D341Med (cell line): ENCODE data around the gene TDRD5.

Experiments
- DNase-seq: peaks from one replicate; pipeline ENCODE4 v3.0.0; 2012; ENCODE audit warnings: low spot score

The TDRD5 gene

GRCh38 chr1:179591592-179592580 lies at the start of gene TDRD5:
TDRD5 (plus strand) TSS chr1:179591832; CDS start chr1:179592616, 784 bp downstream.
- peak; percentile 77 for DNase-seq

GRCh38 chr1:179545321-179545720 lies 46.3 kb upstream of the TDRD5 start:
- DNase-seq, result no peak

GRCh38 chr1:179547021-179547535 lies 44.6 kb upstream of the TDRD5 start:
- DNase-seq, result no peak

GRCh38 chr1:179548666-179549367 lies 42.8 kb upstream of the TDRD5 start:
- DNase-seq, result no peak

GRCh38 chr1:179549368-179549700 lies 42.3 kb upstream of the TDRD5 start:
- DNase-seq, result no peak

- no peak for DNase-seq
These were observed 40.6 kb upstream of the TDRD5 start for GRCh38 chr1:179550746-179551682.

- no peak for DNase-seq
These were observed 37.2 kb upstream of the TDRD5 start for GRCh38 chr1:179554427-179554826.

- DNase-seq, result no peak
These were observed 33.6 kb upstream of the TDRD5 start for GRCh38 chr1:179558078-179558477.

GRCh38 chr1:179575497-179576314 lies 15.9 kb upstream of the TDRD5 start, which contains the start of gene NPHS2:
NPHS2 (minus strand) TSS chr1:179575948; CDS start chr1:179575864, 84 bp downstream.
- DNase-seq, result peak; percentile 60

- DNase-seq, result no peak
These were observed 15.1 kb upstream of the TDRD5 start for GRCh38 chr1:179576509-179576908.

GRCh38 chr1:179583771-179584320 lies 7.8 kb upstream of the TDRD5 start:
- no peak for DNase-seq

GRCh38 chr1:179586107-179586823 lies 5.4 kb upstream of the TDRD5 start:
- no peak for DNase-seq

GRCh38 chr1:179587336-179587735 lies 4.3 kb upstream of the TDRD5 start:
- DNase-seq, result no peak

- no peak for DNase-seq
These were observed 3.1 kb upstream of the TDRD5 start for GRCh38 chr1:179588425-179589024.

GRCh38 chr1:179589509-179589908 lies 2.1 kb upstream of the TDRD5 start:
- DNase-seq, result no peak

- no peak for DNase-seq
These were observed 961 bp upstream of the TDRD5 start for GRCh38 chr1:179590671-179591070.

GRCh38 chr1:179591253-179591591 lies 410 bp upstream of the TDRD5 start:
- DNase-seq, result no peak

- DNase-seq, result no peak
These were observed 7.0 kb downstream of the TDRD5 start for GRCh38 chr1:179598631-179599030.

GRCh38 chr1:179599623-179600249 lies 8.1 kb downstream of the TDRD5 start:
- DNase-seq, result no peak
